GM21619 (cell line): Measurements from ENCODE around the gene SLF2.

Source experiments
- ATAC-seq: cut with Tn5 transposase; IDR thresholded peaks from one replicate; pipeline ENCODE4 v1.9.1; 2021; ENCODE audit not compliant: unreplicated experiment

SLF2 gene

GRCh38 chr10:100899171-100899570 lies 13.6 kb upstream of the SLF2 start:
- no peak for ATAC-seq

- no peak for ATAC-seq
These were observed 11.7 kb upstream of the SLF2 start for GRCh38 chr10:100901051-100901450.

DNA sequence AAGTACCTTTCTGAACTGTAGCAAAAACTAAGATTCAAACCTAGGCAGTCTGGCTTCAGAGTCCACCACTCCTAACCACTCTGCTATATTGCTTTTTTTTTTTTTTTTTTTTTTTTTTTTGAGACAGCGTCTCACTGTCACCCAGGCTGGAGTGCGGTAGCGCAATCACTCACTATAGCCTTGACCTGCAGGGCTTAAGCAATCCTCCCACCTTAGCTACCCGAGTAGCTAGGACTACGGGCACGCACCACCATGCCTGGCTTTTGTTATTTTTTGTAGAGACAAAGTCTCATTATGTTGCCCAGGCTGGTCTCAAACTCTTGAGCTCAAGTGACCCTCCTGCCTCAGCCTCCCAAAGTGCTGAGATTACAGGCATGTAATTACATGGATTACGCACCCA lies 10.1 kb upstream of the SLF2 start:
- no peak for ATAC-seq

GRCh38 chr10:100904917-100905316 lies 7.8 kb upstream of the SLF2 start:
- no peak for ATAC-seq

- no peak for ATAC-seq
These were observed 5.6 kb upstream of the SLF2 start for GRCh38 chr10:100907175-100907574.

DNA sequence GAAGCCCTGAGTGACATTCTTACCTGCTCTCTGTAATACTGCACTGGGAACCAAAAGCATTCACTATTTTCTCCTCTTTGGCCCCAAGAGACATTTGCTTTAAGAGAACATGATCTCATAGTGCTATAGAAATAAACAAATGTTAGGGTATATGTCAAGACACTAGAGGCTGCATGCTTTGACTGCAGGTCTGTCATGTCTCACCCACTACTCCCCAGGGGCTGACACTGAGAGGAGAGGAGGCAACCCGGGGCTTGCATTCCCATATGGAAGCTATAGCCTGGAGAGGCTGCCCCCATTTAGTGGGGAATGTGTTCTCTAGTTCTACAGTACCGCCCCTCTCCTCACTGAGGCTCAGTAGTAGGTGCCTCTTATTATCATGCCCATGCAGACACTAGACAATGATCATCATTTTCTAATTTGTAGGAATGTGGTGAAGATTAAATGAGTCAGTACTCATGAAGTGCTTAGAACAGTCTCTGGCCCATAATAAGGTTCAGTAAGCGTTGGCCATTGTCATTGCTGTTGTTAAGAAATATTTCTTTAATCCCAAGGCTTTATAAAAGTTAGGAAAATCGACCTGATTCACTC lies 4.9 kb upstream of the SLF2 start:
- no peak for ATAC-seq

GRCh38 chr10:100908378-100908777 lies 4.4 kb upstream of the SLF2 start:
- ATAC-seq, result no peak

DNA sequence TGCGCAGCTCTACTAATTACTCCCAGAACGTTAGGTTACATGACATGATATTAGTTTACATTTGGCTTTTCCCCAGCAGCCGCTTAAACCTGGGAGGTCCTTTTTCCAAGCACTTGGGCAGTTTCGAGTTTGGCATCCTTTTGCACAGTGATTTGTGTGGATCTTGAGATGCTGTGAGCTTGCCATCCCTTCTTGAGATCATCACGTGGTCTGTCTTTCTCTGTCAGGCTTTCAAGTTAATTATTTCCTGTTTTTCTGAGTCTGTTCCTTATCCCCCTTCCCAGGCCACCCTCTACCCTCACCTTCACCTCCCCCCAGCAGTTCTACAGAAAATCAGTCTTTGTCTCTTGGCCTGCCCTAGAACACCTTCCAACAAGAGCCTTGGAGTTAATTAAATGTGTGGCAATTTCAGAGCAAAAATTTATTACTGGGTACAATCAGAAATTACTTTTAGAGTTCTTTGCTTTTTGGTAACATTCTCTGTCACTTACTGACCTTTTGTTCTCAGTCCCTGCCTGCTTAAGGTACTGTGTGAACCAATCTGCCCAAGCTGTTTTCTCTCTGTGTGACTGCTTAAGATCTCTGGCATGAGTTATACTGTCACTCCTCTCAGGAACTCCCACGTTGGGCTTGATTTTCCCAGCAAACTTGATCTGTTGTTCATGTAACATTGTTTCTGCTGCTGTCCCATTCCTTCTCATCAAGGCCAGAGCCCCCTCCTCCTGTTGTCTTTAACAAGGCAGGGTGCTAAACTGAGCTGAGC lies 3.1 kb upstream of the SLF2 start:
- ATAC-seq, result no peak

DNA sequence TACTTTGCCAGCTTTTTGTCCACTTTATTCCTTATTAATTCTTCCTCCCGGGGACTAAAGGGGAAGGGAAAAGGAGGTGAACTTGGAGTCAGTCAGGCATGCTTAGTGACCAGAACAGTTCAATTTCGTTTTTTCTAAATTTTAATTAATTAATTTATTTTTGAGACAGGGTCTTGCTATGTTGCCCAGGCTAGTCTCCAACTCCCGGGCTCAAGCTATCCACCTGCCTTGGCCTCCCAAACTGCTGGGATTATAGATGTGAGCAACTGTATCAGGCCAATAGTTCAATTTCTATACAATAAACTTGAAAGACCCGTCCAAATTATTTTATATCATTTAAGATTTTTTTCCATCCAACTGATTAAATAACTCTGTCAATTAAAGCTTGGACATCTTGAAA lies 1.3 kb upstream of the SLF2 start:
- ATAC-seq, result no peak

GRCh38 chr10:100912013-100912604 lies 654 bp upstream of the SLF2 start:
- ATAC-seq, result no peak

DNA sequence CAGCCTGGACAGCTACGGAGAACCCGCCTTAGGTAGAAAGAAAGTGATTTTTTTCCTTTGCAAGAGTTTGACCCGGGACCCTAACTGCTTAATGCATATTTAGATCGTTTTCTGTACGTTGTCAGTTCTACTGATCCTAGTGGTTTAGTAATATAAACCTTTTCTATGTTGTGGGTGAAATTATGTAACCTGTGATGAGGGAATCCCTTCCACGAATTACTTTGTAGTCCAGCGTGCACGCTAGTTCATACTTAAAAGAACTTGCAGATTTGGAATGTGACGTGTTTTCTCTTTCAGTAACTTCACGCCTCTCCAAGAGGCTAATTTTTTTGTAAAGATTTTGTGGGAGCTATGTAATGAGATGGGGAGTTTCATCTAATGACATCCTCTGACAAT lies 705 bp downstream of the SLF2 start:
- no peak for ATAC-seq

DNA sequence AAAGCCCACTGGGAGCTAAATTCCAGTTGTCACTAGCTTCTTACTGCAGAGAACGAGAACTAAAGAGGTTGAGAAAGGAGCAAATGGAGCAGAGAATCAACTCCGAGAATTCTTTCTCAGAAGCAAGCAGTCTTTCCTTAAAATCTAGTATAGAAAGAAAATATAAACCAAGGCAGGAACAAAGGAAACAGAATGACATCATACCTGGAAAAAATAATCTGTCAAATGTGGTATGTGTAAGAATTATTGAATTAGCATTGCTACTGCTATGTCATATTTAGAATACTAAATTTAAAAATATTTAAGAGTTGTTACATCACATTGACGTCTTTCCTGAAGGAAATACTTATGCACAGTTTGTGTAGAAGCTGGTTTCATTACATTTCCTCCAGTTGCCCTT lies 4.3 kb downstream of the SLF2 start:
- ATAC-seq, result no peak

GRCh38 chr10:100923580-100923979 lies 10.8 kb downstream of the SLF2 start:
- ATAC-seq, result no peak

GRCh38 chr10:100927266-100927665 lies 14.5 kb downstream of the SLF2 start:
- ATAC-seq, result no peak

GRCh38 chr10:100928039-100928438 lies 15.3 kb downstream of the SLF2 start:
- no peak for ATAC-seq

DNA sequence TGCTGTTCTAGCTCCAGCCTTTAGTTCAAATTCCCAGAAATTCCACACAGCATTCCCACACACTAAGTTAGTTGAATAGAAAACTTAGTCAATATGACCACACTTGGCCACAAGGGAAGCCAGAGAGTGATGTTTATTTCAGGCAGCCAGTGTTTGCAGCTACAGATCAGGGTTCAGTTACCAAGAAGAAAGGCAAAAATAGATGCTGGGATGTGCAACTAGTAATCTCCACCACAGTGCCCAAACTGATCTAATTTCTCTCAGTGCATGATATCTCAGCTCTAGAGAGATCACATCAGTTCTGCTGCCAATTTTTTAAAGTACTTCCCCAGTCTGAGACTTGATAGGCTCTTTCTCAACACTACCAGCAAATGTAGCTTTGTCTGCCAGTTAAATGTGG lies 17.6 kb downstream of the SLF2 start:
- ATAC-seq, result no peak

GRCh38 chr10:100934084-100934659 lies 21.4 kb downstream of the SLF2 start:
- ATAC-seq, result no peak

DNA sequence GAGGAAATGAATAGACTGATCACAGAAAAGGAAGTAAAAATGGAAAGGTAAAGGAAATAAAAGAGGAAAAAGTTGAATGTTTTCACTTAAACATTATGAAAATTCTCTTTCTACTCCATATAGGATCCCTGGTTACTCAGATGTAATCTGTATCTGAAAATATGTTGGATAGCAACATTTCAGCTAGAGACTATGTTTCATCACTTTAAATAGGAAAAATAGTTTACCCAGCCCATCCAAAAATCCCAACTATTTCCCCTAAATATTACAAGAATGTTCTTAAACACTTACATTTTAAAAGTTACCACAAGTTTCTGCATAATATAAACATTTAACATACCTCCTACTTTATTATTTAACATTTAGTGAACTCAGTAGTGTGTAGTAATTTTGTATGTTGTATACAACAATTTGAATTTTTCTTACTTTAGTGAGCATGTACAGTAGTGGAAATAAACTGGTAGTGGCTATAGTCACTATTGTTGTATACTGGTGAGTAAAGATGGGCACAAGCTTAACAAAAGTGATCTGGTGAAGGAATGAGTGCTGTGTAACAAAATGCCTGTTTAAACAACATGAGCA lies 27.1 kb downstream of the SLF2 start:
- no peak for ATAC-seq

GRCh38 chr10:100942229-100942628 lies 29.5 kb downstream of the SLF2 start:
- ATAC-seq, result no peak

DNA sequence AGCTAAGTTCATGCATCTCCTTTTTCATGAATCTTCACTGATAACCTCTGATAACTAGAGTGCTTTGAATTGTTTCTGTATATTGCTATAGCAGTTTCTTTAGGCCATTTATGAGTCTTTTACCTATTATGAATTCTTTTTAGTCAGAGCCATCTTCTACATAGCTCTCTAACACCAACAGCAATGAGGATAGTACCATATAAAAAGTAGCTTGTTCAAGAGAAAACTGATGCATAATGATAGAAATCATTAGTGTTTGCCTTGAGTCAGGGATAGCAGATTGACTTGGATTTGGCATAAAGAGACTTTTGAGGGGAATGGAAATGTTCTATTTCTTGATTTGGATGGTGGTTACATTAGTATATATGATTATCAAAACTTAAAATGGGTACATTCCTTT lies 30.7 kb downstream of the SLF2 start:
- ATAC-seq, result no peak

- no peak for ATAC-seq
These were observed 33.0 kb downstream of the SLF2 start for GRCh38 chr10:100945754-100946153.

DNA sequence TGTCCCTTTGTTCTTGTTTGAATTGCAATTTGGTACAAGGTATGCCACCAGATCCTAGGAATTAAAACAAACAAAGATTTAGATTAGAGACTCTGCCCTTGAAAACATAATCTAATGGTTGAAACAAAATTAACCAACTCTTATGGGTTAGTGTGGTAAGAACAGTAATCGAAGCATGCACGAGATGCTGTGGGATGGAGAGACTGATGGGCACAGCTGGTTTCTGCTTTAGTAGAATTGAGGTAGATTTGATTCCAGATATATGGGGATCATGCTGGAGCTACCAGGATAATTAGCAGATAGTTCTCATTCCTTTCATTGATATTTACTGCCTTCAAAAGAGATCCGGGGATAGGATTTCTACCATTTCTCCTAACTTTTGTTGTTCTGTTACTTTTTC lies 36.2 kb downstream of the SLF2 start:
- no peak for ATAC-seq
